ENCODE measurements around the gene TTLL11.

TTLL11 gene

GRCh38 chr9:122092611-122093506, at the start of gene TTLL11:
TTLL11 (minus strand) TSS chr9:122093308; CDS start chr9:122093148, 160 bp downstream.
- peak; percentile 66 for DNase-seq

- no peak for DNase-seq
These were observed 48.6 kb upstream of the TTLL11 start for GRCh38 chr9:122141671-122142070.

- no peak for DNase-seq
These were observed 47.5 kb upstream of the TTLL11 start for GRCh38 chr9:122140368-122141193.

- no peak for DNase-seq
These were observed 45.6 kb upstream of the TTLL11 start for GRCh38 chr9:122138560-122139268.

- DNase-seq = no peak
These were observed 42.4 kb upstream of the TTLL11 start for GRCh38 chr9:122135529-122135859.

GRCh38 chr9:122134822-122135528, 41.9 kb upstream of the TTLL11 start:
- DNase-seq = no peak

- DNase-seq = no peak
These were observed 41.0 kb upstream of the TTLL11 start for GRCh38 chr9:122133984-122134535.

- no peak for DNase-seq
These were observed 40.3 kb upstream of the TTLL11 start for GRCh38 chr9:122133263-122133983.

- no peak for DNase-seq
These were observed 39.4 kb upstream of the TTLL11 start for GRCh38 chr9:122132539-122132938.

- DNase-seq = no peak
These were observed 38.4 kb upstream of the TTLL11 start for GRCh38 chr9:122131401-122132001.

GRCh38 chr9:122130837-122131236, 37.7 kb upstream of the TTLL11 start:
- DNase-seq = no peak

- no peak for DNase-seq
These were observed 36.9 kb upstream of the TTLL11 start for GRCh38 chr9:122129969-122130368.

GRCh38 chr9:122128969-122129343, 35.8 kb upstream of the TTLL11 start:
- DNase-seq = no peak

GRCh38 chr9:122128007-122128968, 35.2 kb upstream of the TTLL11 start:
- no peak for DNase-seq

- no peak for DNase-seq
These were observed 34.3 kb upstream of the TTLL11 start for GRCh38 chr9:122127396-122127798.

GRCh38 chr9:122126331-122127261, 33.5 kb upstream of the TTLL11 start:
- no peak for DNase-seq

- DNase-seq = no peak
These were observed 32.6 kb upstream of the TTLL11 start for GRCh38 chr9:122125509-122126330.

GRCh38 chr9:122125158-122125508, 32.0 kb upstream of the TTLL11 start:
- DNase-seq = peak; percentile 12

Data from NCI-H526 treated with DMSO at 0.1 percent for 48 hours (cell line).